ENCODE measurements around the gene SLC29A2. TPM values are rescaled to one million over a fixed set of nuclear protein-coding genes. Genes with fewer than 3 reads are reported as not detected.

Gene SLC29A2
- total and polyA plus RNA-seq, 2 donors (not counting 1 experiment from before 2014, with no cell fraction given) = 0.17 to 1.7 TPM

- peak within 1 kb of the TSS; percentile 99 for H3K9ac ChIP-seq (ENCODE audit: insufficient read depth, low read length)
- peak within 1 kb of the TSS; percentile 80 for H3K4me2 ChIP-seq (ENCODE audit: extremely low read depth, insufficient read depth, low read length)
- H3K4me3 ChIP-seq (replicated peaks in 1 of 4; ENCODE audit: control extremely low read depth in 1 of 4, insufficient read depth in 1 of 4, low read depth in 3 of 4, low read length in 4 of 4) = peak within 1 kb of the TSS; percentile 74 to 95 (median 83)
- TF ChIP-seq EZH2 (IDR thresholded peaks at IDR 0.05; ENCODE audit: low read length, missing control alignments) = no peak
- peak in 1 of 2 donors; percentile 20 for TF ChIP-seq CTCF (conservative IDR thresholded peaks at IDR 0.05 in 1 of 2, IDR thresholded peaks at IDR 0.05 in 1 of 2; ENCODE audit: low read depth in 1 of 2, low read length in 2 of 2)
- DNase-seq (ENCODE audit: low read depth in 2 of 2) = peak; percentile 98 to 99
- no peak within 1 kb of the TSS for H2AFZ ChIP-seq (ENCODE audit: low read length)
- peaks cover 36% of the 10 kb centered on the region for H3K4me1 ChIP-seq (ENCODE audit: control insufficient read depth, extremely low read depth, insufficient read depth, low read length)
- H4K20me1 ChIP-seq (ENCODE audit: control insufficient read depth, extremely low read depth, insufficient read depth, low read length) = no peaks in the 10 kb centered on the region
- peak within 1 kb of the TSS; percentile 100 for H3K27ac ChIP-seq (ENCODE audit: insufficient read depth, low read length)
- H3K79me2 ChIP-seq (ENCODE audit: control insufficient read depth, insufficient read depth, low read length) = peaks cover 36% of the 10 kb centered on the region
- no peaks in the 10 kb centered on the region for H3K27me3 ChIP-seq (ENCODE audit: control insufficient read depth, insufficient read depth, low read length)
- H3K36me3 ChIP-seq (ENCODE audit: control insufficient read depth, insufficient read depth, low read length) = peaks cover 52% of the 10 kb centered on the region
- H3K9me3 ChIP-seq (ENCODE audit: control insufficient read depth, insufficient read depth, low read depth, low read length) = no peaks in the 10 kb centered on the region
Measured at GRCh38 chr11:66336234-66337102, 35.1 kb downstream of the SLC29A2 start, which contains the start of gene RIN1. TSS of gene RIN1 (minus strand) at chr11:66336434. CDS start at chr11:66336402, 32 bp downstream.

DNA sequence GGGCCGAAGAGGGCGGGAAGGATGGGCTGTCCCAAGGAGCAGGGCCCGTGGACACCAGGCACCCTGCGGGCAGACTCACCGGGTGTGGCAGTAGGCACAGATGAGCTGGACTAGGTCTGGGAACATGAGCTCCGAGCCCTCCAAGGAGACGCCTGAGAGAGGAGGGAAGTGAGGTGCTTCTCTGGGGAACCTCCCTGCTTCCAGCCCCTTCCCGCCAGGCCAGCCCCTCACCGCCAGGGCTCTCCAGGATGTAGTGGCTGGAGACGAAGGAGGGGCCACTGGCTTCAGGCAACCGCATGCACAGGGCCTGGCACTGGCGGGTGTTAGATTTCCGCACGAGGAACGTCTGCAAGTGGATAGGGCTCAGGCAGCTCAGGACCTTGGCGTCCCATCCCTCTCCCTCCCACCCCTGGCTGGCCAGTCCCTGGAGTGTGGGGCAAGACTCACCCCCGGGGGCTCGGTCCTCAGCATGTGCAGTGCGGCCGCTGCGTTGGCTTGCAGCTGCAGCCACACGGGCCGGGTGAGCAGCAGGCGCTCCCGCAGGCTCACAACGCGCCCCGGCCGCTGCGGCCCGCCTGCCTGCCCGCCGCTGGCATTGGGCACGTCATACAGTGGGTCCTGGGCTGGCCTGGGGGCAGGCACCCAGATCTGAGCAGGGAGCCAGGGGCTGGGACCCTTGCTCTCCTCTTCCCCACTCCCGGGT lies 35.9 kb downstream of the SLC29A2 start:
- no peaks in the 10 kb centered on the region for H3K27me3 ChIP-seq (ENCODE audit: control insufficient read depth, insufficient read depth, low read length)
- H3K4me3 ChIP-seq (replicated peaks in 1 of 4; ENCODE audit: control extremely low read depth in 1 of 4, insufficient read depth in 1 of 4, low read depth in 3 of 4, low read length in 4 of 4) = peak overlapping the region; percentile 74 to 95 (median 83)
- no peak overlapping the region for H2AFZ ChIP-seq (ENCODE audit: low read length)
- no peaks in the 10 kb centered on the region for H4K20me1 ChIP-seq (ENCODE audit: control insufficient read depth, extremely low read depth, insufficient read depth, low read length)
- H3K79me2 ChIP-seq (ENCODE audit: control insufficient read depth, insufficient read depth, low read length) = peaks cover 36% of the 10 kb centered on the region
- no peaks in the 10 kb centered on the region for H3K9me3 ChIP-seq (ENCODE audit: control insufficient read depth, insufficient read depth, low read depth, low read length)
- H3K27ac ChIP-seq (ENCODE audit: insufficient read depth, low read length) = peak overlapping the region; percentile 100
- TF ChIP-seq EZH2 (IDR thresholded peaks at IDR 0.05; ENCODE audit: low read length, missing control alignments) (no peak), CTCF (conservative IDR thresholded peaks at IDR 0.05 in 1 of 2, IDR thresholded peaks at IDR 0.05 in 1 of 2; ENCODE audit: low read depth in 1 of 2, low read length in 2 of 2) (no peak)
- H3K36me3 ChIP-seq (ENCODE audit: control insufficient read depth, insufficient read depth, low read length) = peaks cover 52% of the 10 kb centered on the region
- peak; percentile 62 to 78 for DNase-seq (ENCODE audit: low read depth in 2 of 2)
- peaks cover 36% of the 10 kb centered on the region for H3K4me1 ChIP-seq (ENCODE audit: control insufficient read depth, extremely low read depth, insufficient read depth, low read length)
- peak overlapping the region; percentile 99 for H3K9ac ChIP-seq (ENCODE audit: insufficient read depth, low read length)
- peak overlapping the region; percentile 80 for H3K4me2 ChIP-seq (ENCODE audit: extremely low read depth, insufficient read depth, low read length)

Measured in fibroblast of lung (primary cell).